NT2/D1 (cell line): ENCODE results near the gene SNX11.
"Not testable (repeated sequence)": the region's sequence is repeated elsewhere in the genome, so short reads cannot be mapped to it uniquely, and the experiment has no call there.

ENCODE experiments used
- DNase-seq: peaks from one replicate; pipeline ENCODE4 v3.0.0-alpha.2; 2011; ENCODE audit warnings: low read depth, low spot score
- H3K27me3 ChIP-seq: 2 replicates; pipeline ENCODE4 v1.6.0; 2011; ENCODE audit warnings: mild to moderate bottlenecking; ENCODE audit not compliant: insufficient read length, insufficient read depth
- H3K36me3 ChIP-seq: 2 replicates; pipeline ENCODE4 v1.6.1; 2011; ENCODE audit warnings: mild to moderate bottlenecking, low read length, mixed read lengths; ENCODE audit not compliant: insufficient read depth, insufficient read length
- H3K4me1 ChIP-seq: 2 replicates; pipeline ENCODE4 v1.5.1; 2011; ENCODE audit not compliant: insufficient read depth, insufficient read length
- H3K4me3 ChIP-seq: 2 replicates; pipeline ENCODE4 v1.5.1; 2011; ENCODE audit warnings: low read depth; ENCODE audit not compliant: insufficient read length
- H3K9ac ChIP-seq: 2 replicates; pipeline ENCODE4 v1.6.0; 2011; ENCODE audit warnings: low read depth; ENCODE audit not compliant: insufficient read length
- H3K9me3 ChIP-seq: 2 replicates; pipeline ENCODE4 v1.5.1; 2011; ENCODE audit warnings: mild to moderate bottlenecking, low read length; ENCODE audit not compliant: insufficient read depth
- SUZ12 ChIP-seq: IDR thresholded peaks from 2 replicates; pipeline ENCODE4 v1.6.1; 2011; ENCODE audit not compliant: insufficient read length, insufficient read depth; ENCODE audit errors: extremely low read depth
- YY1 ChIP-seq: IDR thresholded peaks from 2 replicates; pipeline ENCODE4 v1.6.1; 2011; ENCODE audit not compliant: insufficient read length, insufficient read depth
- ZNF274 ChIP-seq: IDR thresholded peaks from 2 replicates; pipeline ENCODE4 v1.6.1; 2011; ENCODE audit warnings: mild to moderate bottlenecking, low read depth, low read length

The SNX11 gene

DNA sequence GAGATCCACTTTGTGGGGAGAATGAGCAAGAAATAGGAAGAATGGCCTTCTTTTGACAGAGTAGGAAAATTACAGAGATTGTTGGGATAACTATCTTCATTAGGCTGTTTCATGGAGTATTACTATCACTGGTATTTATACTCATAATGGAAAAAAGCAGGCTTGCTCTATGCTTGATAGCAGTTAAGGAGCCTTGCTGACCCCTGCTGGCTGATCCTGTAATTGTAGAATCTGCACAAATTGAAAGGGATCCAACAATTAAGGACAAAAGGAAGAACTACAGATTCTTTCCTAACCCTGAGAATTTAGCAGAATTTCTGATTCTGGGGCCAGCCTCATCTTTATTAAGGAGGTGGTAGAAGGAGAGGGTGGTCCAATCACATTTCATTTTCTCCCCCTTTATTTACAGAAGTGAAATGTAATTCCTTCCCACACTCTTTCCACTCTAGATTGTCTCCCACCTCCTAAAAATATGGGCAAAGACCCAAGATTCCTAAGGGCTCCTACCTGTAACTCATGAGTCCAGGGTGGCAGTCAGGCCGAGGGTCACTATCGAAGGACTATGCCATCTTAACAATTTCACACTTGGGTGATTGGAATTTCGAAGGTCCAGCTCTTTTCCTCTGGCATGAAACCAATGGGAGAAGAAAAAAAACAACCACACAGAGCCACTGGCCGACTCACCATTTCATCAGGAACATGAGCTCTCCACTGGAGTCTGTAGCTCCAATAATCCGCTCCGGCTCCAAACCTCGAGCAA lies 33.1 kb upstream of the SNX11 start:
- Histone ChIP-seq H3K4me1 (no peaks in the 10 kb centered on the region), H3K9ac (no peak overlapping the region), H3K36me3 (peaks cover 75% of the 10 kb centered on the region), H3K27me3 (no peaks in the 10 kb centered on the region), H3K9me3 (no peaks in the 10 kb centered on the region), H3K4me3 (no peak overlapping the region)
- no peak for TF ChIP-seq SUZ12
- no peak for TF ChIP-seq ZNF274
- TF ChIP-seq YY1 = no peak
- DNase-seq = no peak

DNA sequence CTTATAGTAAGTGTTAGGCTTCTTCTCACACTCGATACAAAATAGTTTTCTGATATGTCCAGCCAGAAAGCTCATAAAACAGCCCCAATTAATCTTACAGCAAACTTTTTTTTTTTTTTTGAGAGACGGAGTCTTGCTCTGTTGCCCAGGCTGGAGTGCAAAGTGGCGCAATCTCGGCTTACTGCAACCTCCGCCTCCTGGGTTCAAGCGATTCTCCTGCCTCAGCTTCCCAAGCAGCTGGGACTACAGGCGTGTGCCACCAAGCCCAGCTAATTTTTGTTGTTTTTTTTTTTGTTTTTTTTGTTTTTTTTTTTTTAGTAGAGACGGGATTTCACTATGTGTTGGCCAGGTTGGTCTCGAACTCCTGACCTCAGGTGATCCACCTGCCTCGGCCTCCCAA lies 30.4 kb upstream of the SNX11 start:
- not testable (repeated sequence) for H3K9me3 ChIP-seq, H3K4me3 ChIP-seq, H3K9ac ChIP-seq, DNase-seq, H3K27me3 ChIP-seq, H3K4me1 ChIP-seq
- H3K36me3 ChIP-seq = peaks cover 53% of the 10 kb centered on the region

DNA sequence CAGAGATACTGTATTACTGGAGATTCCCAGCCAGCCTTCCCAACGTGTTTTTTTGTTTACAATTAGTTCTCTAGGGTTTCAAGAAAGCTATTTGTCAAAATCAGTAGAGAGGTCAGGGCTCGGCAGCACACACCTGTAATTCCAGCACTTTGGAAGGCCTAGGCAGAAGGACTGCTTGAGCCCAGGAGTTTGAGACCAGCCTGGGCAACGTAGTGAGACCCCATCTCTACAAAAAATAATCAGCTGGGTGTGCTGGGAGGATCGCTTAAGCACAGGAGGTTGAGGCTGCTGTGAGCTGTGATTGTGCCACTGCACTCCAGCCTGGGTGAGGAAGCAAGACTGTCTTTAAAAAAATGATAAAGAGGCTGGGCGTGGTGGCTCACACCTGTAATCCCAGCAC lies 25.7 kb upstream of the SNX11 start:
- no peak overlapping the region for H3K4me3 ChIP-seq
- no peaks in the 10 kb centered on the region for H3K9me3 ChIP-seq
- no peaks in the 10 kb centered on the region for H3K4me1 ChIP-seq
- no peak for DNase-seq
- no peak overlapping the region for H3K9ac ChIP-seq
- TF ChIP-seq SUZ12 (no peak), YY1 (no peak), ZNF274 (no peak)
- no peaks in the 10 kb centered on the region for H3K27me3 ChIP-seq
- peaks cover 20% of the 10 kb centered on the region for H3K36me3 ChIP-seq

DNA sequence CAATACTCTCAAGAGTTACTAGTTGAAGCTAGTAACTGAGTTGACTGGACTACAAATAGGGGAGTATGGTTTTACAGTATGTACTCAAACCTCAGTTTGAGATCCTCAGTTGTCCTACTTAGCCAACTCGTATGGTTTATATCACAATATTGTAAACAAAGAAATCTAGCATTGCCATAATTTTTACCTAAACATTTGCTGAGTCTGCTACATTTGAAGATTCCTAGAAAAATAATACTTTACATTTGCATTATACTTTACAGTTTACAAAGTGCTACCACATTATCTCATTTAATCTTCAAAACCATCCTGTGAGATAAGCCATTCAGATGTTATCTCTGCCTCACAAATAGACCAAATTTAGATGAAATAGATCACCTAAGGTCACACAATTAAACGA lies 22.6 kb upstream of the SNX11 start:
- no peak for TF ChIP-seq ZNF274
- no peak for TF ChIP-seq YY1
- TF ChIP-seq SUZ12 = no peak
- H3K36me3 ChIP-seq = peaks cover 9% of the 10 kb centered on the region

DNA sequence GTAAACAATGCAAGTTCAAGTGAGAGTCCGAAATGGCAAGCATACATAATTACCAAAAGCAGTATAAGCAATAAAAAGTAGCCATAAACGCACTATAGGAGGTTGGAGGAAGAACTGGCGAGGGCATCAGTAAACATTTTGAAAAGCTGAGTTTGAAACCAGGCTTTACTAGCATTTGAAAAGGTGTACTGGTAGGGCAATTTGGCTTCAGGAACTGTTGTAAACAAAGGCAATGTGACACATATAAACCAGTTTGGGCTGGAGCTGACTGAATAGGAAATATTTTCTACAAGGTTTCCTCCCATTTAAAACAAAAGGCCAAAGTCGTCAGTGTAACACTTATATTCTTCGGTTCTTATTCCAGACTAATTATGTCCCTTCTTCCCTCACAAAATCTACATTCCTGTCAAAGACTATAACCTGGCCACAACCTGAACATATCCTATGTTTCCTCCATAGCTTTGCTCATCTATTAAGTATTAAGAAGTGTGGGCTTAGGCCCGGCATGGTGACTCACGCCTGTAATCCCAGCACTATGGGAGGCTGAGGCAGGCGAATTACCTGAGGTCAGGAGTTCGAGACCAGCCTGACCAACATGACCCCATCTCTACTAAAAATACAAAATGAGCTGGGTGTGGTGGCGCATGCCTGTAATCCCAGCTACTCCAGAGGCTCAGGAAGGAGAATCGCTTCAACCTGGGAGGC lies 14.1 kb upstream of the SNX11 start:
- Histone ChIP-seq H3K4me1 (no peaks in the 10 kb centered on the region), H3K9ac (no peak overlapping the region), H3K36me3 (peaks cover 34% of the 10 kb centered on the region), H3K27me3 (no peaks in the 10 kb centered on the region), H3K4me3 (no peak overlapping the region), H3K9me3 (no peaks in the 10 kb centered on the region)
- DNase-seq = no peak
- TF ChIP-seq ZNF274 (no peak), SUZ12 (no peak), YY1 (no peak)

More for the DNA sequence above, 22.6 kb upstream of the SNX11 start:
- Histone ChIP-seq H3K4me1 (no peaks in the 10 kb centered on the region), H3K9me3 (no peaks in the 10 kb centered on the region), H3K9ac (no peak overlapping the region), H3K4me3 (no peak overlapping the region), H3K27me3 (no peaks in the 10 kb centered on the region)
- no peak for DNase-seq

DNA sequence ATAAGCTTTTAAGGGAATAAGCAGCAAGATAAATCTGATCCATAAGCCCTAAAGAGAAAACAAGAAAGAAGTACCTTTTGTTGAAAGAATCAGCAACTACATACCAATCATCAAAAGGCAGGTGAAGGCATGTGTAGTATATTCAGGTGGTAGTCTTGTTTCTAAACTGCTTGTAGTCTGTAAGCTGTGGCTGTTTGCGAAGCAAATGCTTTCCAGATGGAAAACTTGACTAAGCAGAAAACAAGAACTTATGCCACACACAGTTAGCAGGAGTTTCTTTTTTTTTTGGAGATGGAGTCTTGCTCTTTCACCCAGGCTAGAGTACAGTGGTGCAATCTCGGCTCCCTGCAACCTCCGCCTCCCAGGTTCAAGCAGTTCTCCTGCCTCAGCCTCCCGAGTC lies 12.0 kb upstream of the SNX11 start:
- no peaks in the 10 kb centered on the region for H3K4me1 ChIP-seq
- H3K27me3 ChIP-seq = no peaks in the 10 kb centered on the region
- H3K9me3 ChIP-seq = no peaks in the 10 kb centered on the region
- no peak for DNase-seq
- peaks cover 37% of the 10 kb centered on the region for H3K36me3 ChIP-seq
- H3K9ac ChIP-seq = no peak overlapping the region
- H3K4me3 ChIP-seq = no peak overlapping the region
- TF ChIP-seq YY1 (no peak), ZNF274 (no peak), SUZ12 (no peak)

DNA sequence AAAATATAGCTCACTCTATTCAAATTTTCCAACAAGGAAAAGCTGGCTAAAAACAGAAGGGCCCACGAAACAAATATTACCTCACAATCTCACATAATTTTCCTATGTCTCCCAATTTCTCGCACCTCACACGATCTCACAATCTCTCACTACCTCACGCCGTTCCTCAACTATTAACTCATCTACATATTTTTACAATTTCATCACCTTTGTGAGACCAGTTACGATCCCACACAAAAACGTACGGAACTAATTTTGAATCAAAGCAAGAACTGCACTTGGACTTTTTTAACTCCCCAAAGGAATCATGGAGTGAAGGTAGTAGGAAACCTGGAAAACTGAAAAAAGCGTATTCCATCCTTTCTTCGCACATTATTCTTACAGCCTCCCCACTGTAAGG lies 7.4 kb upstream of the SNX11 start:
- no peak for TF ChIP-seq SUZ12
- no peak for TF ChIP-seq ZNF274
- TF ChIP-seq YY1 = no peak
- Histone ChIP-seq H3K4me1 (no peaks in the 10 kb centered on the region), H3K4me3 (peak overlapping the region; percentile 88), H3K27me3 (no peaks in the 10 kb centered on the region), H3K9me3 (peaks cover 7% of the 10 kb centered on the region; the same call in 1 of the 2 replicates), H3K9ac (peak overlapping the region; percentile 88), H3K36me3 (peaks cover 13% of the 10 kb centered on the region)
- DNase-seq = no peak
